Measurements from ENCODE around the gene ZDHHC14.
"Not testable (repeated sequence)": the region's sequence is repeated elsewhere in the genome, so short reads cannot be mapped to it uniquely, and the experiment has no call there.

- not testable (repeated sequence) for TF ChIP-seq PHF8 (IDR thresholded peaks at IDR 0.05; ENCODE audit: borderline replicate concordance, low read depth); TFCP2L1 (CRISPR knock-in tag; IDR thresholded peaks at IDR 0.05); MAZ (IDR thresholded peaks at IDR 0.05; ENCODE audit: borderline replicate concordance, low read depth, low read length); CEBPB (IDR thresholded peaks at IDR 0.05); CTCF (IDR thresholded peaks at IDR 0.05); FOSL2 (IDR thresholded peaks at IDR 0.05); FOSL2 (CRISPR knock-in tag; IDR thresholded peaks at IDR 0.05); USF2 (IDR thresholded peaks at IDR 0.05); JUN (IDR thresholded peaks at IDR 0.05); EHMT2 (IDR thresholded peaks at IDR 0.05; ENCODE audit: low read depth)
Observed at GRCh38 chr6:157560063-157560462, 179.1 kb downstream of the ZDHHC14 start.

Data from A549 (cell line).